Activated T-cell treated with anti-CD3 and anti-CD28 coated beads for 48 hours (primary cell): ENCODE results near the gene IMMP2L.

Source experiments
- DNase-seq: peaks from one replicate; pipeline ENCODE4 v3.0.0-alpha.2; 2020; ENCODE audit warnings: low read depth

The IMMP2L gene

DNA sequence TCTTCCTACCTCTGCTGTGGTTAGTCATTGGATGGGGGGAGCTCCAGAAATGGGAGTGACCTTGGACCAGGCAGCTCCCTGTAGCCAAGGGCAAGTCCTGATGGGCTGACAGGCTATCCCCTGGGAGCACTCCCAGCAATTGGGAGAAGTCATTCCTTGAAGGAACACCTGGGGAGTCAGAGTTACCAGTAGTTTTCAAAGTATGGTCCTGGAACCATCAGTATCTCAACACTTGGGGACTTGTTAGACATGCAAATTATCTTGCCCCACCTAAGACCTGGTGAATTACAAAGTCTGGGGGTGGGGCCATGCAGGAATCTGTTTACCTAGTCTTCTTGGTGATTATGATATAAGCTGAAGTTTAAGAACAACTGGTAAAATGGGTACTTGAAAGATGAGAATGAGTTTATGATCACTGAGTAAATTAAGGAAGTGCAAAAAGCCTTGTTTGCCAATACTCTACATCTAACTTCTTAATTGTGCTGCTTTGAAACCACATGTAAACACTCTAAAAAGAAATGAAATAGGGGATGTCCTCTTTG, 758.6 kb downstream of the IMMP2L start:
- no peak for DNase-seq

DNA sequence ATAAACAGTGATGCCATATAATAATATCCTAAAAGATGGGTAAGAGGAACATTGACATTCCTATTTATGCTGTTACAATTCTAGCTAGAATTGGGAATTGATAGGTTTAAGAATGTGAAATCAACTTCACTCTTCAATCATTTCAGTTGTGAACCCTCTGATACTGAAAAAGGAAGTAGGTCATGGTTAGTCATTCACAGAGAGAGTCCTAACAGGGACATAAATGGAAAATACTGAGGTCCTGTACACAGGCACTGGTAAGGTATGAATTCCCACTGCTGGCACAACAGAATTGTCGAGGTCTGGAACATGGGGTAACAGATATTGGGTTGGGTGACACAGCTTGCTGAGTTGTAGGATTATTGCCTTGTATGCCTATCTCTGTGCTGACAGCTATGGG, 760.8 kb downstream of the IMMP2L start:
- DNase-seq: no peak

DNA sequence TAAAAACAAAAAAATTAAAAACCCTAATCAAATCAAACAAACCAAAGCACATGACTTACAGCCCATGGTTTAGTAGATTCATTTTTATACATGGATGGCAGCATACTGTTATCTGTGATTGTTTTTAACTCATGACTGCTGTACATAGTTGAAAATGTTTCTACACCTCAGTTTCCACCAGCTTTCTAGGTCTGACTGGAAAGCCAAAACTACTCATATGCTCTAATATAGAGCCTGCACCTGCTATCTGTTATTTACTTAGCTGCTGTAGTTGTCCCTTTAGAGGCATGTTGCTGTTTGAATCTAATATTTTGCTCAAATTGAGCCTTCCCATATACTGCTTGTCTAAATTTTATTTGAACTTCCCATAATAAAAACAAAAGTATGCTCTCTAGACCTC, 761.3 kb downstream of the IMMP2L start:
- DNase-seq: no peak

DNA sequence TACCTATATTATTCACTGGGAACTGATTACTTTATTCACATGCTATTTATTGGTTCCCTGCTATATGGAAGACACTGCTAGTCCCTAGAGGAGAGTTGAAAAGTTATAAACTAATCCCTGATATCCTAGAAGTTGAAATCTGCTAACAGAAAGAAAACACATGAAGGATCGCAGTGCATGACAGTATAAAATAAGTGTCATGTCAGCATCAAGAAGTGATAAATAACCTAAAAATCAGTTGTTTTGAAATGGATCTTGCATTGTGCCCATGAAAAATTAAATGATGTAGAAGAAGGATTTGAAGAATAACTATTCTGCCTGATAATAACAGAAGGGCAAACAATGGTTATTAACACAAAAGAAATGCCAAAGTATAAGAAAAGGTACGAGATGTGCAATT, 764.6 kb downstream of the IMMP2L start:
- DNase-seq: no peak

DNA sequence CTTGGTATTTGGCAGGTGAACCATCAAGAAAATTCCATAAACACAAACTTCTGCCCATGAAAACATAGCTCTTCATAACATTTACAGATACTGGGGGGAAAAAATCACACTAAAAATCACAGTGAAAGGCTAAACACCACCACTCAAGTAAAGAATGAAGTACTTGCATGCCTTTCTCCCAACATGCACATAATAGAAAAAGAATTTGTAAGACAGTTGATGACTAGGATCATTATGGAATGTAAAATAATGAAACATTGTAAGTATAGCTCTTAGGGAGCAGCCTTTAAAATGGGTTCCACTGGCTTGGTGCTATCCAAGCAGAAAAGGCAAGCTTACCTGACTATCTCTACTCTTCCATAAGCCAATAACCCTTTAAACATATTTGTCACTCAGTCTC, 771.3 kb downstream of the IMMP2L start:
- DNase-seq: no peak

DNA sequence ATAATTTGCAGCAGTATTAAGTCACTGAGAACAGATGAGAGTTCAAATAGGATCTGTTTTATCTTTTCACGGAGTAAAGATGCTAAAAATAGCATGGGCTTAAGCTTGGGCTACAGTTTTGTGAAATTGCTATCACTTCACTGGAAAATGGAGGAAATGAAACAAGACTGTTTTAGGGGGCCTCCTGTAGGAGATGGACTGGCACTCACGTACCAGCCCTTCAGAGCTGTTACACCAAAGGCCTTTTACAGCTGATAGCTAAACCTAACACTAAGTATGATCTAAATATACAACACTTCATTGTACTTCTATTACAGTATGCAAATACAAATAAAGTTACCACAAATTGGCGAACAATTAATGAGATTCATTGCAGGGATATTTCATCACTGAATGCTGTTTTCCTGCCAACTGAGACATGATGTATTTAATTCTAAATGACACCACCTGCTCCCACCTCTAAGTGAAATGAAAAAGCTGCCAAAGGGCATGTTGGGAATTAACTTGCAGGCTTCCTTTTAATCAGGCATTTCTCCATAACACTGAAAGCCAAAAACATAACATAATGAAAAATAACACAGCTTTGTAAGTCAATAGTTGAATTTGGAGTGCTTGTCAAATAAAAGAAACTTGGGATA, 775.8 kb downstream of the IMMP2L start:
- no peak for DNase-seq

DNA sequence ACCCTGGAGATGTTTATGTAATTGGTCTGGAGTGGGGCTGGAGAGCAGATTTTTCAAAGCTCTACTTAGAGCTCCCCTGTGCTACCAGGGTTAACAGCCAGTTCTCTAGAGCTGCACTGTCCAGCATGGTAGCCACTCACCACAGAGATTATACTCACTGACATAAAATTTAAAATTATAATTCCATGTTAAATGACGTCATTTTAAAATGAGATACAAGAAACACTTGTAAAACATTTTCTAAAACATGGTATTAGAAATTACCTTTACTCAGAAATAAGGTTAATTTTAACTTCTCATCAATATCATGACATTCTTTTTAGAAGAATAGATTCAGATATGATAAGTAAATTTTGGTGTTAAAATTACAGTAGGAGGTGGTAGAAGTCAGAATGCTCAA, 777.5 kb downstream of the IMMP2L start:
- DNase-seq: no peak

DNA sequence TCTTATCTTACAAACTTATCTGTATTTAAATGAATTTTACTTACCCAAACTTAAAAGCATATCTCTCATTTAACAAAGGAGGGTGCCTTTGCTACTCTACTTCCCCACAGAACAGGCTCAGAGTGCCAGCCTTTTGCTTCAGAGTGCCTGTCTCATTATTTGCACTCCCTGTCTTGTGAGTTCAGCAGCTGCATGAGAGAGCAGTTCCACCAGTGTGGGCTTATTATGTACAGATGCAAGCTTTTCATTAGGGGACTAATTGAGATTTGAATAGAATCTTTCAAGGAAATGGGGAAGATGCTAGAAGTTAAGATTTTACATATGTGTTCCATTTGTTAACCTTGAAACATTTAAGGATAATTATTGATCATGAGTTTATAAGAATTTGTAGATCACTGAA, 781.6 kb downstream of the IMMP2L start:
- no peak for DNase-seq

DNA sequence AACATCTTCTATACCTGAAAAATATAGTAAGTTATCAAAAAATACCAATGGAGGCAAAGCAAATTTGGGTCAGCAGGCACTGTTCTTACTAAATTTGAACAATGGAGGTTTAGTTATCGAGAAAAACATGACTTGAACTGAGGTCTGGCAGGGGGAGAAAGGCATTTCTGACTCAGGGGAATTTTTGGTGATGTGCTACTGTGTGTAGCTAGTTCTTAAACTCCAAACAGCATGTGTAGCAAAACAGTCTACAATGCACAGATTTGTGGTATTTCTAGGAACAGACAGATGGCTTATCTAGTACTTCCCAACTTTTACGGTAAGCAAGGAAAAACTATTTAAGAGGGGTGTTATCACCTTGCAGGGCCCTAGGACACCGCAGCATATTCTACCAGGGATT, 783.0 kb downstream of the IMMP2L start:
- no peak for DNase-seq

DNA sequence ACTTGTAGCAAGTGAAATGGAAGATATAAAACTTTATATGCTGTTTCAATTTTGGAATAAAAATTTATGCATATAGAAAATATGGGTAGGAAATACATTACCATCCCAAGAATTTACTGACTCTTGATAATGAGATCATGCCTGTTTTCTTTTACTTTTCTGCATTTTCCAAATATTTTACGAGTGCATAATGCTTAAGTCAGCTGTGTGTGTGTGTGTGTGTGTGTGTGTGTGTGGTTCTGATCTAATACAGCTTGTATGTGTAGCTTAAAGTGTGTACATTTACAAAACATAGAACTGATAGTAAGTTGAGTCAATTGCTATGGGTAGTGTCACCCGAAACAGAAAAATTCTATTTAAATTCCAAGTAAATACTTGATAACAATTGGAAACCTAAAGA, 787.2 kb downstream of the IMMP2L start:
- DNase-seq: no peak

DNA sequence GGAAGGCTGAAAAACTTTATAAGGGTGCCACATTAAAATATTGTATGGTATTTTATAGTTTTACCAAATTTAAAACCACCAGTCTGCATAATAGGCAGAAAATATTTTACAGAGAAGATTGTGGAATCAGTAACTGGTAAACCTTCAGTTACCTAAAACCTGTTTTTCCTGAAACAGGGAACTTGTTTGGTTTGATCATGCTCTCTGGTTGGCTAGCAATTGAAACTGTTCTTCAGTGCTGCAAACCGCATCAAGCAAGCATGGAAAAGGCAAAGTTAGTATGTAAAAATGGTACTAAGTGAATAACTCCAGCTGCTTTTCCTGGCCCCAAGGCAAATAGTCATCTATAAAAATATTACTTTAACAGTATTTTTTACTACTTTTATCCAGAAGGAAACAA, 788.2 kb downstream of the IMMP2L start:
- DNase-seq: no peak

DNA sequence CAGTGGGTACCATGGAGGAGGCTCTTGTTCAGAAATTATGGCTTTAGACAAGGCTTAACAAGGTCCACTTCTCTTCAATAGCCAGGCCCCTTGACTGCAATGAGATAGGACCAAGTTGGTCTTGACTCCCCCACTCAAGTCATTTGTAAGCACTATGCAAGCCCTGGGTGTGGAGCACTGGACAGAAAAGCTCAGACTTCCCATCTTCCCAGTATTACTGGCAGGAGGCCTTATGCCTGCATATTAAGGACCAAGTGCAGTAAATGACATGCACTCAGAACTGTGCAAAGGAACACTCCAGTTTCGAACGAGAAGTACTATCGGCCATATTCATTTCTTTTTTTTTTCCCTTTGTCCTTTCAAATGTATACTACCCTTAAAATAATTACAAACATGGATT, 789.7 kb downstream of the IMMP2L start:
- DNase-seq: no peak

DNA sequence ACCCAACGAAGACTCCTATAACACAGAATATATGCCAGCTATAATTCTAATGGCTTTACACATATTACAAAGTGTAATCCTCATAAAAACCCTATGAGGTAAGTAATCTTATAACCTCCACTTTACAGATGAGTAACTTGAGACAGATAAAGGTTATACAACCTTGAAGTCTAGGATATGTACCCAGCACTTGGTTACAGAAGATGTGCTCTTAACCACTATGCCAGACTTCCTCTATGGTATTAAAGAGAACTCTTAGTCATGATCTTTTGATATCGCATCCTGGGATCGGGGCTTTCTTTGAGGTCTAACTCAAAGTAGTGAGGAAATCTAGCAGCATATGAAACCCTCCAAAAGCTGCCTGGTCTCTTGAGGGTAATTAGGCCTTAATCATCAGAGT, 790.6 kb downstream of the IMMP2L start:
- DNase-seq: no peak

DNA sequence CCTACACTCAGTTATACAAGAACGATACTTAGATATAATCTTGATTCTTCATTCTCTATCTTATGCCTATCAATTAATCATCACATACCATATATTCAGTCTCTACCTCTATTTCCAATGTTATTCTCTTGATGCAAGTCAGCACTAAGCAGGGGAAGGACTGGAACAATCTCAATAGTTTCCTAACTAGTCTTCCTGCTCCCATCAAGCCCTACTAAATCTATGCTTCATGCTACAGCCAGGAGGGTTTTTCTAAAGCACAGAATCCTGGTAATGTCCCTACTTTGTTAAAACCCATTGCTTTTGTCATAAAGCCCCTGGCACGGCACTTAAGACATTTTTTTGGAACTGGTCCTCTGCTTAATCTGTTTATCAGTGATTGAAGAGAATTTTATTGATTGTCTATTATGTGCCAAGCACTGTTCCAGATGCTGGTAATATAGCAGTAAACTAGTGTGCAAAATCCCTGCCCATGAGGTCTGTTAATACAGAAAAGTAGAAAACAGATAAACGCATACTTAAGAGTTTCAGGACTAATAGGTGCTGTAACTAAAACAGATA, 794.7 kb downstream of the IMMP2L start:
- DNase-seq: no peak

DNA sequence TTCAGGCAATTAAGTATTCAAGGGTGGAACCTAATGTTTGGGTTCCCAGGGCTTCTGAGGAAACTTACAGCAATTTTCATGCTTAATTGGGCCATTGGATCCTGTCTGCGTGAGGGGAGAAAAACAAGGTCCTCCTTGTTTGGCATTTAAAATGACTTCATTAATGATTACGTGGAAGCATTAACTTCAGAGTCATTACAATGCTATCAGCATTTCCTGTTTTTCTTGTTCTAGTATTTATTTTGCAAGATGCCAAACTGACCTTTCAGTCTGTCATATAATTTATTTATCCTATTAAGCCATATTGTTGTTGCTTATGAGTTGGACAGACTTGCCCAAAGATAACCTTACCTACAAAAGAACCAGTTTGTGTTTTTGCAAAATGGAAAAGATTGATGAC, 795.4 kb downstream of the IMMP2L start:
- DNase-seq: no peak

DNA sequence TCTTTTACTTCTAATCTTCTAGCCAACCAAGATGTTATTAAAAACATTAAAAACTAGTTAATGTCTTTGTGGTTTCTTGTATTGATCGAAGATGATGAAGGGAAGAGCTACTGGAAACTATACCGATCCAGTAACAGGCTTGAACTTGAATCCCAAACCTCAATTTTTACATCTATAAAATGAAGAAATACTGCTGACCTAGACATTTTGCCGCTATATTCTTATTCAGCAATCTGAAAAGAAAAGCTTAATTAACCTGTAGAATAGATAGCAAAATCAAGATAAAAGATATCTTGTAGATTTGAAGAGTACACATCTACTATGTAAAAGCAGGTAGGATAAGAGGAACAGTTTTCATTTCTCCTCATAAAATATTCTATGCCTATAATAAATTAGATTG, 797.4 kb downstream of the IMMP2L start:
- no peak for DNase-seq

DNA sequence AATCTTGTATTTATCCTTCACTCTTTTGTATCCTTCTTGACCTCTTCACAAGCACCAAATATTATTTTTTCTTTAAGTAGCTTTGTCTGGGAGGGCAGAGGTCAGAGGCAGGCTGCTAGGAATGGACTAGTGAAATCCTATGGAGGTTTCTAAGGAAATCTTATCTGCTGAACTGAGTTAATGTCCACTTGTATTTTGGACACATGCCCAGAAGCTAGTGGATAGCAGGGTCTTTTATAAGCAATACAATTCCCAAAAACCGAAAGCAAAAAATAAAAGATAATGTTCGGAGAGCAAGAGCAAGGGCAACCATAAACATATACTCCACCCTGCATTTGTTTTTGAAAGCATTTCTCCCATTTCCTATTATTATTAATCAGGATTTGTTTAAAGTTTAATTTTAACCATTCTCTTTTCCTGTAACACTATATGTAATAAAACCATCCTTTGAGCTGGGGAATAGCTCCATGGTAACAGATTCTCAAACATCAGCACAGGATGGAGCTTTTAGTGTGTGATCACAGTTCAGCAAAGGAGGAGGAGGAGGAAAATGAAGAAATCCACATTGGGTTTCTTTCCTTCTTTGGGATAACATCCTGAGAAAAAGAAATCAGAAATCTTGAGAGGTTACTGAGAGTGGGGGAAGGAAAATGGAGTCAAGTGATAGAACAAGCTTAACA, 799.6 kb downstream of the IMMP2L start:
- DNase-seq: no peak

DNA sequence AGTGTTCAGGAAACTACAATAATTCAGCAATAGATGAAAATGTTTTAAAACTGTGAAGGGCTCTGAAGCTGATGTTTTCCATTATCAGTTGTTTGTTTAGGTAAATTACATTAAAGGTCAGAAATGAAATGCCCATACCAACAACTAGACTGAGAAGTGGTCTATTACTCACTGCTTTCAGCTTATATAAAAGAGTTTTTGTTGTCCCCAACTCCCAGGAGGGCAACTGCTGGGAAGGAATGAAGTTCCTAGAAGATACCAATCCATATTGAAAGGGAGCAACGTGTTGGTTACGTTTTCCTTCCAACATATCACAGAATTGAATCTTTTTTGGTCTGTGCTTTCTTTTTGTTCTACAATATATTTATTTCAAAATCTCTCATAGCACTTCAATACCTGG, 802.0 kb downstream of the IMMP2L start:
- no peak for DNase-seq

DNA sequence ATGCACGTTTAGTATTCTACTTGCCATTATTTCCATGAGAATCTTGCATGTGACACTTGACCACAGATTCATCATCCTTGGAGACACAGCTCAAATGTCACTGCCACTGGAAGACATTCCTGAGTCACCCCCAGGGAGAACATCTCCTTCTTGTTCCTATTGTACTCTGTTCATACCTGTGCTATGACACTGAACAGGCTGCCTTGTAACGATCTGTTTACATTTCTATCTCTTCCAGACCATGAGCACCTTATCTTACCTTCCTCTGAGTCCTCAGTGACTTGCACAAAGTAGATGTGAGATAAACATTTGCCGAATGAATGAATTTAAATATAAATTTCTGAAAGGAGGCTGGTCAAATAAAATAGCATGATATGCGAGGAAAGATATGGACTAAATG, 803.2 kb downstream of the IMMP2L start:
- no peak for DNase-seq

DNA sequence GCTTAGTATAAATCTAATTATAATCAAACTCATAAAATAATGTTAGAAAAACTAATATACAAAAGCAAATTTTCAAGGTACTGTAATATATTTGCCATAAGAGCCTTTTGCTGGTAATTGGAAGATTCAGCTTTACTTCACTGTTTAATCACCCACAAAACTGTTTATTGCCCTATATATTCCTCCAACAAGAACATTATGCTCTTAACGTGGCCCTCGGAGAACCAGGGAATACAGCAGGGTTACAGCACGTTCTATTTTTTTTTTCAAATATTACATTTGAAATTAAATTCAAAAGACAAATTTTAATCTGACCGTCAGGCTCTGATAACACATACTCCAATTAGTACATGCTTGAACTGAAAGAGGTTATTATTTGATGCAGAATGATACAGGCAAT, 807.6 kb downstream of the IMMP2L start:
- DNase-seq: no peak

DNA sequence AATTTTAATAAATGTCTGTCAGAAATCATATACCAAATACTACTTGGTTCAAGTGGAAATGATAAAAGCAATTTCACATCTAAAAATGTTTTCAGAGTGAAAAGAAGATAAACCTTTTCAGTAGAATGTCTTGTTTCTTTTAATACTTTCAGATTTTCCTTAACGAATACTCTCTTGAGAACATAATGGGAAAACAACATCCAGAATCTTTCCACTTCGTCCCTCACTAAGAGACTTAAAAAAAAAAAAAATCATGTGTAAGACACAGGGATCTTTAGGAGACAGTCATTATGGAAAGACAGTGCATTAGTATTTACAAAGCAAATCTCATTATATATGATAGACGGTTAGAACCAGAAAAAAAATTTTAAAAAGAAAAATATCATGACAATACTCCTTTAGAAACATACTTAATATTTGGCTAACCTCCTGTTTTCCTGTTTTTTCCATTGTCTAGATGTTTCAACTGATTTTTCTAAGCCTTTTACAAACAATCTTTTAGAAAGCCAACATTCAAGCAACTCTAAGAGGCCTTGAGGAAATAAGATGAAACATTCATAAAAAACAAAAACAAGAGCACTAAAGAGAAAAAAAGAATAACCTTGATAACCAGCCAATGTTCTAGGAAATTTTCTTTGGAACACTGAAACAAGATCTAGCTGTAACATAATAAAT, 811.2 kb downstream of the IMMP2L start:
- no peak for DNase-seq

DNA sequence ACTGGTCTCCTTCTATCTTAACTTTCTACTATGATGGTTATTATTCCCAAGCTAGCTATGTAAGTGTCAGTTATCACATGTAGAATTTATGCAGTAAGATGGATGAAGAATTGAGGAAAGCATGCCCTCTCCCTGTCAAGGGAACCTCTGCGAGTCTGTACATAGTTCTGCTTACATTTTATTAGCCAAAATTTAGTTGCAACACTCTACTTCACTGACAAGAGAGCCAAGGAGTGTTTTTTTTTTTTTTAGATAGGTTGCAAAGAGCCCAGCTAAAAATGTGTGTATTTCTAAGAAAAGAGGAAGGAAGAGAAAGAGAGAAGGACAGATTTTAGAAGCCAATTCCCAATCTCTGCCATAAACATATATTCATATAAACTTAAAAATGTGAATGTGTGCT, 829.1 kb downstream of the IMMP2L start:
- no peak for DNase-seq

DNA sequence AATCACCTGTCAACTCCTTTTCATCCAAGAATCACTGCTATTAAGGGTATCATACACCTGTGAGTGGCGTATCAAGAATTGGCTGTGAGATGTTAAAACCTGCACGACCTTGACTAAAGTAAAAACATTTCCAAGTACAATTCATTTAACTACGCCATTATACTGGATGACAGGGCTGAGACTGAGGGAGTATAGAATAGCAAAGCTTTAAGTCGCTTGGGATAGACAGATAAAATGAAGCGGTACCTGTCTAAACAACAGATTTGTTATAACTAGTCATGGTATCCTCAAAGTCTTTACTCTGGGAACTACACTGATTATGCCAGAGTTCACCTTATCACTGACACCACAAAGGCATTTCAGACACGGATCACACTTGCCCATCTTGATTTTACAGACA, 837.5 kb downstream of the IMMP2L start:
- no peak for DNase-seq
